Thyroid gland (tissue), 4 donors: Measurements from ENCODE around the gene TFDP2. TPM values are rescaled to one million over a fixed set of nuclear protein-coding genes. Genes with fewer than 3 reads are reported as not detected.

ENCODE experiments used
- DNase-seq, 2 donors: peaks; one replicate each; pipeline ENCODE4 v3.0.0-alpha.2; 2019
- H3K27ac ChIP-seq, 3 donors: fragments of 200-600 bp; sonication (generic); 1 replicate in 2 of 3; 2 replicates in 1 of 3; pipeline ENCODE4 v1.5.1; 2016 to 2019; ENCODE audit warnings: mild to moderate bottlenecking in 1 of 3, moderate library complexity in 1 of 3
- H3K27me3 ChIP-seq: fragments of 200-600 bp; sonication (generic); one replicate; pipeline ENCODE4 v1.5.1; 2019
- H3K36me3 ChIP-seq, 2 donors: fragments of 200-600 bp; sonication (generic); one replicate each; pipeline ENCODE4 v1.5.1; 2016 to 2019
- H3K4me1 ChIP-seq, 2 donors: fragments of 200-600 bp; sonication (generic); one replicate each; pipeline ENCODE4 v1.5.1; 2017 to 2019
- H3K4me3 ChIP-seq, 3 donors: fragments of 200-600 bp; sonication (generic); replicated peaks in 1 of 3; 1 replicate in 2 of 3; 2 replicates in 1 of 3; pipeline ENCODE4 v1.5.1; 2016; ENCODE audit warnings: mild to moderate bottlenecking in 1 of 3
- H3K9me3 ChIP-seq: fragments of 200-600 bp; sonication (generic); one replicate; pipeline ENCODE4 v1.5.1; 2017
- POLR2A ChIP-seq, 2 donors: fragments of 450-650 bp; IDR thresholded peaks; one replicate each; pipeline ENCODE4 v1.6.1; 2017; ENCODE audit warnings: antibody characterized with exemption in 2 of 2, mild to moderate bottlenecking in 2 of 2, moderate library complexity in 1 of 2
- WGBS, 2 donors: methylation state at CpG; one replicate each; pipeline ENCODE4 v1.1.5; 2017; 5-methylcytosine and 5-hydroxymethylcytosine counted together
- intact Hi-C: fragments of 100-400 bp; cut with DNase I; formaldehyde crosslinking; loops from one replicate; pipeline ENCODE4 v1.15.1; 2023
- total RNA-seq, 4 donors: library from RNA; depleted of rRNA; stranded (reverse); fragments of >200 nt; gene quantifications; one replicate each; pipeline ENCODE4 v1.2.3, GENCODE V29; 2016
- TF ChIP-seq, protein P1 (sequence below), 6 experiments: fragments of 200-600 bp in 3 of 6; fragments of 450-650 bp in 3 of 6; sonication (generic) in 3 of 6; IDR thresholded peaks; one replicate each; pipeline ENCODE4 v1.5.1; 2016 to 2019; ENCODE audit warnings: antibody characterized with exemption in 6 of 6, mild to moderate bottlenecking in 2 of 6, inconsistent platforms in 1 of 6, moderate library complexity in 1 of 6

Gene TFDP2
- total RNA-seq, 4 donors from 2014 or later = 67.7 to 174 (median 122) TPM

DNA sequence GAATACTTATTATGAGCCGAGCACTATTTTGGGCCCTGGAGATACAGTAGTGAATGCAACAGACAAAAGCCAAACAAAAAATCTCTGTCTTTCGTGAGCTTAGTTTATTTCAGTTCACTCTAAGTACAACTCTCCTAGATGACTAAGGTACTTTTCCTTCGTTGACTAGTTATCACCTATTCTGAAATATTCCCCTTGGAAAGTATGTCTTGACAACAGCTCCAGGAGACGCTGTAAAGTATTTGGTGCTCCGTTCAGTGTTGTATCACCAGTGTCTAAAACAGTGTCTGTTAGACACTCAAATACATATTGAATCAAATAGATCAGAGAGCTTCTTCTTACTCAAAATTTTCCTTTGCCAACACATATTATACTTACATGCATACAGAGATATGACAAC is 119.6 kb downstream of the TFDP2 start:
- H3K36me3 ChIP-seq = no peaks in the 10 kb centered on the region
- no peaks in the 10 kb centered on the region for H3K9me3 ChIP-seq
- H3K27ac ChIP-seq = peak overlapping the region in 2 of 3 donors; percentile 0 to 61
- H3K4me1 ChIP-seq = peaks cover 0 to 12% of the 10 kb centered on the region in 2 donors
- DNase-seq = no peak
- no peak for TF ChIP-seq POLR2A (IDR thresholded peaks at IDR 0.05)
- TF ChIP-seq, protein P1, sequence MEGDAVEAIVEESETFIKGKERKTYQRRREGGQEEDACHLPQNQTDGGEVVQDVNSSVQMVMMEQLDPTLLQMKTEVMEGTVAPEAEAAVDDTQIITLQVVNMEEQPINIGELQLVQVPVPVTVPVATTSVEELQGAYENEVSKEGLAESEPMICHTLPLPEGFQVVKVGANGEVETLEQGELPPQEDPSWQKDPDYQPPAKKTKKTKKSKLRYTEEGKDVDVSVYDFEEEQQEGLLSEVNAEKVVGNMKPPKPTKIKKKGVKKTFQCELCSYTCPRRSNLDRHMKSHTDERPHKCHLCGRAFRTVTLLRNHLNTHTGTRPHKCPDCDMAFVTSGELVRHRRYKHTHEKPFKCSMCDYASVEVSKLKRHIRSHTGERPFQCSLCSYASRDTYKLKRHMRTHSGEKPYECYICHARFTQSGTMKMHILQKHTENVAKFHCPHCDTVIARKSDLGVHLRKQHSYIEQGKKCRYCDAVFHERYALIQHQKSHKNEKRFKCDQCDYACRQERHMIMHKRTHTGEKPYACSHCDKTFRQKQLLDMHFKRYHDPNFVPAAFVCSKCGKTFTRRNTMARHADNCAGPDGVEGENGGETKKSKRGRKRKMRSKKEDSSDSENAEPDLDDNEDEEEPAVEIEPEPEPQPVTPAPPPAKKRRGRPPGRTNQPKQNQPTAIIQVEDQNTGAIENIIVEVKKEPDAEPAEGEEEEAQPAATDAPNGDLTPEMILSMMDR (IDR thresholded peaks at IDR 0.05) = no peak
- no peaks in the 10 kb centered on the region for H3K27me3 ChIP-seq
- intact Hi-C loops = no loop called here
- 57 to 61% methylated on average over 5 of the region's 5 CpGs for WGBS, 2 donors
- H3K4me3 ChIP-seq = no peak overlapping the region

DNA sequence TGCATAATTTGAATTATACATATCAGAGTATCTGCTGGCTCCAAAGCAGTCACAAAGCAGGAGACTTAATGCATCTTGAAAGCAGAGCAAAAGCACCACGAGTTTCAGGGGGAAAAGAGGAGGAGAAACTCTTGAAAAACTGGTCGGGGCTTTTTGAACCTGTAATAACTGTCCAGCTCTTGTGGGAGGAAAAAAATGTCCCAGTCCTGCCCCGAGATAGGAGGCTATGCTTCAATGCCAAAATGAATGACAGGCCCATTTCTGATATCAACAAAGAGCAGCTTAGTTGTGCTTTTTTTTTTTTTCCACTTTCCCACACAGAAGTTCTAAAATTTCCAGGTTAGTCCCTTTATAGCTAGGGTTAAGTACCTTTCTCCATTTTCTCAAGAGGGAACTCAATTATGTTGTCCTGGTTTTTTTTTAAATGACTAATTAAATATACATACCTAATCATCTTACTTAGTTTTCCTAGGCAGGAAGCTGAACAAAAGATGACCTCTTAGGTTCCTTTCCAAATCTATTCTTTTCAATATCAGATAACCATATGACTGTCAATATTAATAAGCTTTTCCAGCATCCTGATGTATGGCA is 120.2 kb downstream of the TFDP2 start:
- intact Hi-C loops = no loop called here
- Histone ChIP-seq H3K4me1 (peaks cover 0 to 12% of the 10 kb centered on the region in 2 donors), H3K9me3 (no peaks in the 10 kb centered on the region), H3K27me3 (no peaks in the 10 kb centered on the region), H3K4me3 (no peak overlapping the region), H3K36me3 (no peaks in the 10 kb centered on the region), H3K27ac (peak overlapping the region; percentile 14 to 71 (median 61))
- peak; percentile 13 to 20 for DNase-seq
- WGBS, 2 donors = 16 to 18% methylated on average over 3 of the region's 3 CpGs
- no peak for TF ChIP-seq POLR2A (IDR thresholded peaks at IDR 0.05)
- TF ChIP-seq, protein P1 (IDR thresholded peaks at IDR 0.05) = no peak

DNA sequence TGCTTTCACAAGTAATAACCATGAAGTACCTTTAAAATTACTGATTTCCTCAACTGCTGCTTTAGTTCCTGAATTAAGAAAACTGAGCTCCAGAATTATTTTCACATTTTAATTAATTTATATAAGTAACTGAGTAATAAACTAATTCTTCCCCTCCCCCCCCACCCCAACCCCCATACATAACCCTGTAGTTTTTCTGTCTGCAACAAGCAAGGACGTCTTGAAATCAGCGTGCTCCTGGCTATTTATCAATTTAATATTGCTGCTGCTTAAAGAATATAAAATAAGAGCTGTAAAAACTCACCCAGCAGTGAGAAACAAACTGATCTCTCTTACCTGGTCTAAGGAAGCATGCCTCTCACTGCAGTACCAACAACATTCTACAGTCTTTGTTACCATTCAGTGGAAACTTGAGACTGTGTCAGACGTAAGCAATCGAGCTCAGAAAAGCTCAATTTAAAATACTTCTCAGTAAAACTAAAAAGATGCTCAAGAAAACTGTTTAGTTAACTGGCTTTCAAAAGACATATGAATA is 121.0 kb downstream of the TFDP2 start:
- WGBS, 2 donors = 5 to 9% methylated on average over 4 of the region's 4 CpGs
- Histone ChIP-seq H3K27me3 (no peaks in the 10 kb centered on the region), H3K27ac (peak overlapping the region; percentile 39 to 71 (median 43)), H3K4me3 (peak overlapping the region in 2 of 3 donors; percentile 23 to 60), H3K9me3 (no peaks in the 10 kb centered on the region), H3K4me1 (peaks cover 0 to 12% of the 10 kb centered on the region in 2 donors), H3K36me3 (no peaks in the 10 kb centered on the region)
- TF ChIP-seq POLR2A (IDR thresholded peaks at IDR 0.05) = peak in 1 of 2 donors; percentile 80
- TF ChIP-seq, protein P1 (IDR thresholded peaks at IDR 0.05) = peak in 4 of 6 experiments; percentile 4 to 29 (median 24)
- DNase-seq = peak; percentile 29 to 30
- intact Hi-C loops = no loop called here

DNA sequence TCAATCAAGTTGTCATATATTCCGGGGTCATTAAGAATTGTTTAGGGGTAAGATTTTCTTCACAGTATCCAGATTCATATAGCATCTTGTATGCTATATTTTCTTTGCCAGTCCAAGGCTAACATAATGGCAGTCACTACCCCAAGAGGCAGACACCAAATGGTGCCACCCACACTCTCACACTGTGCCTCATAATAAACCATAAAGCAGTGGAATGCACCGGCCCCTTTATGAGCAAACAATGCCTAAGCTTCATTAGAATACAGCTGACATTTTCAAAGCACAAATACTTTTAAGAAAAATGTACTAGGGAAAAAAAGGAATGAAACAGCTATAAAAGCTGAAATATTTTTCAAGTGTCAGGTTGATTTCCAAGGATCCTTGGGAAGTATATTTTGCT is 121.6 kb downstream of the TFDP2 start:
- TF ChIP-seq, protein P1 (IDR thresholded peaks at IDR 0.05) = no peak
- peak in 1 of 2 donors; percentile 18 for TF ChIP-seq POLR2A (IDR thresholded peaks at IDR 0.05)
- Histone ChIP-seq H3K4me1 (peaks cover 0 to 12% of the 10 kb centered on the region in 2 donors), H3K27ac (peak overlapping the region; percentile 39 to 71 (median 43)), H3K4me3 (peak overlapping the region in 2 of 3 donors; percentile 23 to 60), H3K9me3 (no peaks in the 10 kb centered on the region), H3K27me3 (no peaks in the 10 kb centered on the region), H3K36me3 (no peaks in the 10 kb centered on the region)
- 0 to 2% methylated on average over 2 of the region's 2 CpGs for WGBS, 2 donors
- peak; percentile 21 to 24 for DNase-seq
- intact Hi-C loops = no loop called here

DNA sequence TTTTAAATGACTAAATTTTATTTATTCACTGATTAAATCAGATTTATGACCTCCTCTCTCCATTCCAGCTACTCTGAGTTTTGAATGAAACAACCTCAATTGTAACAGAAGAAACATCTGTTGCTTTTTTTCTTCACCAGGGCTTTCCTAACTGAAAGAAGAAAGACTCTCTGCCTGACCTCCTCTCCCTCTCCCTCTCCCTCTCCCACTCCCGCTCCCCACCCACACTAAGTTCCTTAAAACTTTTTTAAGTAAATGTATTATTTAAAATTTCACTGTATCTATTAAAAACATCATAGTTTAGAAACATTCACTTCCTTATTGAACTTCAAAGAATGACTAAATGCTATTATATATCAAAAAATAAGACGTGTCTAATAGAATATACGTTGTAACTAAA is 122.0 kb downstream of the TFDP2 start:
- H3K4me1 ChIP-seq = peaks cover 4 to 16% of the 10 kb centered on the region in 2 donors
- no peaks in the 10 kb centered on the region for H3K9me3 ChIP-seq
- H3K27ac ChIP-seq = peak overlapping the region; percentile 39 to 71 (median 43)
- H3K4me3 ChIP-seq = peak overlapping the region in 2 of 3 donors; percentile 23 to 60
- H3K36me3 ChIP-seq = no peaks in the 10 kb centered on the region
- intact Hi-C loops = no loop called here
- 8 to 17% methylated on average over 3 of the region's 3 CpGs for WGBS, 2 donors
- no peaks in the 10 kb centered on the region for H3K27me3 ChIP-seq
- no peak for DNase-seq
- TF ChIP-seq, protein P1 (IDR thresholded peaks at IDR 0.05) = no peak
- no peak for TF ChIP-seq POLR2A (IDR thresholded peaks at IDR 0.05)
